Measurements from ENCODE around the gene GGA1.
A peak's percentile ranks its signal among the peaks of the same experiment; 100 is the strongest.

GGA1 gene

DNA sequence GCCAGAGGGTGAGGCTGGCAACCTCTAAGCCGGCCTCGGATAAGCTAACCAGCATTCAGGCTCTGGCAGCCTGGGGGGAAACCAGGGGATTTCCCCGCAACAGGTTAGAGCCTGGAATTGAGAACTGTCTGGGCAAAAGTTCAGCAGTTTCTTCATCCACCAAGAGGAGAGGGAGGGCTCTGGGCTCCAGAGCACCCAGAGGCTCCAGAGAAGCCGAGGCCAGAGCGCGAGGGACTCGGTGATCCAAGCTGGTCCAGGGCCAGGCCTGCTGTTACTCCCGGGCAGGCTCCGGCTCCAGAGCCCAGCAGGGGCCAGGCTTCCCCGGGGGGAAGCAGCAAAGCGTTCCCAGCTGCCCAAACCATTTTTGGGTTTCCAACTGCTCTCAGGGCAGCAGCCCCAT, 17.5 kb downstream of the GGA1 start:
- TF ChIP-seq, protein P1, sequence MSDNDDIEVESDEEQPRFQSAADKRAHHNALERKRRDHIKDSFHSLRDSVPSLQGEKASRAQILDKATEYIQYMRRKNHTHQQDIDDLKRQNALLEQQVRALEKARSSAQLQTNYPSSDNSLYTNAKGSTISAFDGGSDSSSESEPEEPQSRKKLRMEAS (IDR thresholded peaks at IDR 0.05; ENCODE audit: low read depth, low read length), result no peak
- TF ChIP-seq, protein P2, sequence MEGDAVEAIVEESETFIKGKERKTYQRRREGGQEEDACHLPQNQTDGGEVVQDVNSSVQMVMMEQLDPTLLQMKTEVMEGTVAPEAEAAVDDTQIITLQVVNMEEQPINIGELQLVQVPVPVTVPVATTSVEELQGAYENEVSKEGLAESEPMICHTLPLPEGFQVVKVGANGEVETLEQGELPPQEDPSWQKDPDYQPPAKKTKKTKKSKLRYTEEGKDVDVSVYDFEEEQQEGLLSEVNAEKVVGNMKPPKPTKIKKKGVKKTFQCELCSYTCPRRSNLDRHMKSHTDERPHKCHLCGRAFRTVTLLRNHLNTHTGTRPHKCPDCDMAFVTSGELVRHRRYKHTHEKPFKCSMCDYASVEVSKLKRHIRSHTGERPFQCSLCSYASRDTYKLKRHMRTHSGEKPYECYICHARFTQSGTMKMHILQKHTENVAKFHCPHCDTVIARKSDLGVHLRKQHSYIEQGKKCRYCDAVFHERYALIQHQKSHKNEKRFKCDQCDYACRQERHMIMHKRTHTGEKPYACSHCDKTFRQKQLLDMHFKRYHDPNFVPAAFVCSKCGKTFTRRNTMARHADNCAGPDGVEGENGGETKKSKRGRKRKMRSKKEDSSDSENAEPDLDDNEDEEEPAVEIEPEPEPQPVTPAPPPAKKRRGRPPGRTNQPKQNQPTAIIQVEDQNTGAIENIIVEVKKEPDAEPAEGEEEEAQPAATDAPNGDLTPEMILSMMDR (IDR thresholded peaks at IDR 0.05; ENCODE audit: low read depth, low read length), result no peak
- TF ChIP-seq POLR2A (IDR thresholded peaks at IDR 0.05; ENCODE audit: extremely low read depth, insufficient read length), result no peak
- TF ChIP-seq MYC (IDR thresholded peaks at IDR 0.05; ENCODE audit: low read depth, low read length), result no peak
- DNase-seq (ENCODE audit: low read depth), result no peak
- no peak overlapping the region for H3K4me3 ChIP-seq (ENCODE audit: low read depth, low read length)

DNA sequence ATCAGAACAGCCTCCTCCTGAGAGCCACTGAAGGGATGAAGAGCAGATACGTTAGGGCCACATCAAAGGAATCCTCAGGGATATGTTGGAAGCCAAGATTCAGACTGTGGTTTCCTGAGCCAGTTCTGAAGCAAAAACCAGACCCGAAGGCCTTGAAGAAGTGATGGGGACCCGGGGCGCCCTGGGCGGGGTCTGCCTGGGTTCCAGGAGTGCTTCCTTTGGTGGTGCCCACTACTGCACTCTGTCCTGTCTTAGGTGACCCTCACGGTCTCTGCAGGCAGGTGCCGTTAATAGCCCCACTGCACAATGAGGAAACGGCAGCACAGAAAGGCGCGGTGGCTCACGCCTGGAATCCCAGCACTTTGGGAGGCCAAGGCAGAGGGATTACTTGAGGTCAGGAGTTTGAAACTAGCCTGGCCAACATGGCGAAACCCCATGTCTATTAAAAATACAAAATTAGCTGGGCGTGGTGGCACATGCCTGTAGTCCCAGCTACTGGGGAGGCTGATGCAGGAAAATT, 18.0 kb downstream of the GGA1 start:
- DNase-seq (ENCODE audit: low read depth), result no peak
- TF ChIP-seq POLR2A (IDR thresholded peaks at IDR 0.05; ENCODE audit: extremely low read depth, insufficient read length), result no peak
- TF ChIP-seq MYC (IDR thresholded peaks at IDR 0.05; ENCODE audit: low read depth, low read length), result no peak
- TF ChIP-seq, protein P1 (IDR thresholded peaks at IDR 0.05; ENCODE audit: low read depth, low read length), result no peak
- TF ChIP-seq, protein P2 (IDR thresholded peaks at IDR 0.05; ENCODE audit: low read depth, low read length), result no peak
- H3K4me3 ChIP-seq (ENCODE audit: low read depth, low read length), result no peak overlapping the region

DNA sequence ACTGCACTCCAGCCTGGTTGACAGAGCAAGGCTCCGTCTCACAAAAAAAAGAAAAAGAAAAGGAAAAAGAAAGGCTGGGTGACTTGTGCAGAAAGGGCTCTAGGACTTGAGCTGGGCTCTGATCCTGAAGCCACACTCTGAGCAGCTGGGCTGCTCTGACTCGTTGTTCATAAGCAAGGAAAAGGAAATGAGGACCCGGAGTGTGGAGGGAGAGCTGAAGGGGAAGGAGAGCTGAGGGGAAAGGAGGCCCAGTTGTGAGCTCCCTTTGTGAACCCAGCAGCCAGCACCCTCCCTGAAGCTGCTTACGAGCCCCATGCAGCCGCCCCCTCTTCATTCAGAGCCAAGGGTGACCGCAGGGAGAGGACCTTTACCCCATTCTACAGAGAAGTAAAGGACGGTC, 18.5 kb downstream of the GGA1 start:
- no peak for TF ChIP-seq MYC (IDR thresholded peaks at IDR 0.05; ENCODE audit: low read depth, low read length)
- TF ChIP-seq POLR2A (IDR thresholded peaks at IDR 0.05; ENCODE audit: extremely low read depth, insufficient read length), result no peak
- TF ChIP-seq, protein P1 (IDR thresholded peaks at IDR 0.05; ENCODE audit: low read depth, low read length), result no peak
- TF ChIP-seq, protein P2 (IDR thresholded peaks at IDR 0.05; ENCODE audit: low read depth, low read length), result no peak

DNA sequence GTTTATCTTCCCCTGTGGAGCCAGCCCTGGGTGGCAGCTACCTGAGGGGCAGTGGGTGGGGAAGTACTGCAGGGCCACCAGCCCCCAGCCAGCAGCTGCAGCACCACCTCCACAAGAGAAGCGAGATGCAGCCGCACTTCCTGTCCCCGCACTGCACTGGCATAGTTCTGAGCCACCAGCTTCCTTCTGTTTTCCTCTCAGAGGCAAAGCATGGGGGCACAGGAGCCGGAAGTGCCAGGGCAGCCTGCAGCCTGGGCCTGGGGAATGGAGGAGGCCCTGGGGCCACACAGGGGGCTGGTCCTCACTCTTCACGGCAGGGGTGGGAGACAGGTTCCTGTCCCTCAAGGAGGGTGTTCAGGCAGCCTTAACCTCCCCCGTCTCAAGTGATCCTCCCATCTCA, 18.9 kb downstream of the GGA1 start:
- DNase-seq (ENCODE audit: low read depth), result no peak
- TF ChIP-seq, protein P1 (IDR thresholded peaks at IDR 0.05; ENCODE audit: low read depth, low read length), result no peak
- TF ChIP-seq POLR2A (IDR thresholded peaks at IDR 0.05; ENCODE audit: extremely low read depth, insufficient read length) (no peak), MYC (IDR thresholded peaks at IDR 0.05; ENCODE audit: low read depth, low read length) (no peak)
- TF ChIP-seq, protein P2 (IDR thresholded peaks at IDR 0.05; ENCODE audit: low read depth, low read length), result no peak
- H3K4me3 ChIP-seq (ENCODE audit: low read depth, low read length), result no peak overlapping the region

More for the DNA sequence above, 18.5 kb downstream of the GGA1 start:
- peak; percentile 34 for DNase-seq (ENCODE audit: low read depth)
- H3K4me3 ChIP-seq (ENCODE audit: low read depth, low read length), result no peak overlapping the region

DNA sequence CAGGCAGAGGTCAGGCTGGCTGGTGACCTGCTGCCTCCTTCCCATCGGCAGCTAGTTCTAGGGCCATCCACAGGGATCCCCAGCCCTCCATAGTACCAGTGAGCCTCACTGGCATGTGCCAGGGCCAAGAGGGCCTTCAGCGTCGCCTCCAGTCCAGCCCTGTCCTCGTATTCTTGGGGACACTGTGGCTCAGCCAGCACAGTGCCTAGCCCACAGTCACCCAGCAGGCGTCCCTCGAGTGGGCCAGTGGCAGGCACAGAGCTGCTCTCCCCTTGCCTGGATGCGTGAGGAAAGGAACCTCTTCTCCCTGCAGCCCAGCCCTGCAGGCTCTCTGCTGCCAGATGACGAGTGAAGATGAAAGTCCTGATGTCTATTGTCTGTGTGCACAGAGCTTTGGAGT, 20.2 kb downstream of the GGA1 start:
- TF ChIP-seq, protein P1 (IDR thresholded peaks at IDR 0.05; ENCODE audit: low read depth, low read length), result no peak
- no peak for TF ChIP-seq POLR2A (IDR thresholded peaks at IDR 0.05; ENCODE audit: extremely low read depth, insufficient read length)
- TF ChIP-seq MYC (IDR thresholded peaks at IDR 0.05; ENCODE audit: low read depth, low read length), result no peak
- TF ChIP-seq, protein P2 (IDR thresholded peaks at IDR 0.05; ENCODE audit: low read depth, low read length), result no peak
- no peak for DNase-seq (ENCODE audit: low read depth)
- no peak overlapping the region for H3K4me3 ChIP-seq (ENCODE audit: low read depth, low read length)
